Hematopoietic multipotent progenitor cell treated with erythropoietin and hydrocortisone succinate and interleukin-3 and kit ligand, for 4 days (in vitro differentiated cells): ENCODE data around the gene EXOC3.
"Not testable (repeated sequence)": the region's sequence is repeated elsewhere in the genome, so short reads cannot be mapped to it uniquely, and the experiment has no call there.

Experiments used
- DNase-seq: peaks from one replicate; pipeline ENCODE4 v3.0.0-alpha.2; 2015

The EXOC3 gene

GRCh38 chr5:458547-459353 is 15.8 kb downstream of the EXOC3 start:
- no peak for DNase-seq

- no peak for DNase-seq
These were observed 16.7 kb downstream of the EXOC3 start for GRCh38 chr5:459562-460272.

DNA sequence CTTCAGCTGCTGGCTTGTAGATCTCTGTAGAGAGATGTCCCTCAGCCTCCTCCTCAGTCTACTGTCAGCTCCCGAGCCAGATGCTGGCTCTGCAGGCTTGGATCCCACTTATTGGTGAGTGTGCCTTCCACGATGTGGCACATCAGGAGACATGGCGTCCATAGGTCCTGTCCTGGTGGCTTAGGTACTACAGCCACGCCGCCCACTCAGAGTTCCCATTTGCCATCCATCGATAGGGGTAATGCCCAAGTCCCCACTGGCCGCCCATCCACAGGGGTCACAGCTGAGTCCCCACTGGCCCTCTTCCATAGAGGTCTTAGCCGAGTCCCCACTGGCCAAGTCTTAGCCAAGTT is 17.3 kb downstream of the EXOC3 start:
- DNase-seq = no peak

GRCh38 chr5:462051-462481 is 19.1 kb downstream of the EXOC3 start:
- no peak for DNase-seq

GRCh38 chr5:463301-463700 is 20.3 kb downstream of the EXOC3 start:
- no peak for DNase-seq

DNA sequence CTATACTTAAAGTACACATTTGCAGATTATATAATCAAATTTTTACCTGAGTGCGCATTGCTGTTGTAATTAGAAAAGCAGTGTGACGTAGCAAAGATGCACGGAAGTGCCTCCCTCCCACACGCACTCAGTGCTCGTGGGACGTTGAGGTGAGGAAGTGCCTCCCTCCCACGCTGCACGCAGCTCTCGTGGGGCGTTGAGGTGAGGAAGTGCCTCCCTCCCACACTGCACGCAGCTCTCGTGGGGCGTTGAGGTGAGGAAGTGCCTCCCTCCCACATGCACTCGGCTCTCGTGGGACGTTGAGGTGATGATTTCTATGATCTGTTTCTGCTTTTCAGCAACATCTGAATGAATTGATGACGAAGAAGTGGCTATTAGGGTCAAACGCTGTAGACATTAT is 21.0 kb downstream of the EXOC3 start:
- DNase-seq = no peak

- DNase-seq = no peak
These were observed 21.5 kb downstream of the EXOC3 start for GRCh38 chr5:464446-464842.

DNA sequence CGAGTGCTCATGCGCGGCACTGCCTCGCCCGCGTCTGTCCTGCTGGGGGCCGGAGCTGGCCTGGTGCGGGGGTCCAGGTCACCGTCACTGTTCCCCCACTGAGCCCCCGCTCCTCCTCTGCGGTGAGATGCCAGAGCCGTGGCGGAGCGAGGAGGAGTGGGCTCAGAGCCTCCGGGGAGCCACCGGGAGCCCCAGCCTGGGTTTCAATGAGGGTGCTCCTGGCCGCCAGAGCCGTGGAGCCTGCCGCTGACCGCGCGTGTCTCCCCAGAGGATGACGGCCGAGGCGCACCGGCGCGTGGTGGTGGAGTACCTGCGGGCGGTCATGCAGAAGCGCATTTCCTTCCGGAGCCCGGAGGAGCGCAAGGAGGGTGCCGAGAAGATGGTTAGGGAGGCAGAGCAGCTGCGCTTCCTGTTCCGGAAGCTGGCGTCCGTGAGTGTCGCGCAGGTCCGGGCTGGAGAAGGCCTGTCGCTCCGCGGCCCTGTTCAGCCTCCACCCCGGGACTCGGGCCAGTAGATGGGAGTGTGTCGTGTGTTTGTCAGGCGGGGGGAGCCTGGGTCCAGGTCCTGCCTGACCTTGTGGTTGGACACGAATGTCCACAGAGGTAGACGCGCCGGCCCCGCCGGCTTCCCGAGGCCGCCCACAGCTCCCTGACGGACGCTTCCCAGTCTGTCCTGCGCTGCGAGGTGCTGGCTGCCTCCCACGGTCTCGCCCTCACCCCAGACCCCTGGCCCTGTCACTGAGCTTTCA is 22.0 kb downstream of the EXOC3 start:
- no peak for DNase-seq

DNA sequence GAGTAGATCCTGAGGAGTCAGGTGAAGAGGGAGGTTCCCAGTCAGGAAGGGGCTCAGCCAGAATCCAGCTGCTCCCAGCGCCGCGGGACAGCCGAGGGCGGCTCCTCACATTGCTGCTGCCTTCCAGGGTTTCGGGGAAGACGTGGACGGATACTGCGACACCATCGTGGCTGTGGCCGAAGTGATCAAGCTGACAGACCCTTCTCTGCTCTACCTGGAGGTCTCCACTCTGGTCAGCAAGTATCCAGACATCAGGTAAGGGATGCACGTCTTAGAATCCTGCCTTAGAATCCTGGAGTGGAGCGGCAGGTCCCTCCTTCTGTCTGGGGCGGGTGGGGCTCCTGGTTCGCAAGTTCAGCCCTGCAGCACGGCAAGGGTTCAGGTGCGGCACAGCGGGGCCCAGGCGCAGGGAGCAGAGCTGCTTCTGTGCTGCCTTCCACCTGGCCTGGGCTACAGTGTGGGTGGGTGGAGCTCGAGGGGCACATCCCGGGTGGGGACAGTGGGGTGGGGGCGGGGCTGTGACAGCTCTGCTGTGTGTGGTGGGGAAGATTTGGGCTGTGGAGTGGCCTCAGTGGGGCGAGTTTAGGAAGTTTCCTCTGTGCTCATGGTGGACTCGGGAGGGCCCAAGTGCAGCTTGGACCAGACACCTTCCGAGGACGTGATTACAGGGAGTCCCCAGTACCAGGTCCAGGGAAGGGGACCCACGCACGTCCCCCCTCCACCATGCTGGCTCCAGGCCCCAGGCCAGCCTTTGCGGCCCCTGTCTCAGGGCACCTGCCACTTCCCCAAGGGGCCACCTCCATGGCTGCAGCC is 22.8 kb downstream of the EXOC3 start:
- DNase-seq = no peak

- DNase-seq = no peak
These were observed 23.8 kb downstream of the EXOC3 start for GRCh38 chr5:466661-467310.

GRCh38 chr5:468401-468800 is 25.4 kb downstream of the EXOC3 start:
- DNase-seq = no peak

DNA sequence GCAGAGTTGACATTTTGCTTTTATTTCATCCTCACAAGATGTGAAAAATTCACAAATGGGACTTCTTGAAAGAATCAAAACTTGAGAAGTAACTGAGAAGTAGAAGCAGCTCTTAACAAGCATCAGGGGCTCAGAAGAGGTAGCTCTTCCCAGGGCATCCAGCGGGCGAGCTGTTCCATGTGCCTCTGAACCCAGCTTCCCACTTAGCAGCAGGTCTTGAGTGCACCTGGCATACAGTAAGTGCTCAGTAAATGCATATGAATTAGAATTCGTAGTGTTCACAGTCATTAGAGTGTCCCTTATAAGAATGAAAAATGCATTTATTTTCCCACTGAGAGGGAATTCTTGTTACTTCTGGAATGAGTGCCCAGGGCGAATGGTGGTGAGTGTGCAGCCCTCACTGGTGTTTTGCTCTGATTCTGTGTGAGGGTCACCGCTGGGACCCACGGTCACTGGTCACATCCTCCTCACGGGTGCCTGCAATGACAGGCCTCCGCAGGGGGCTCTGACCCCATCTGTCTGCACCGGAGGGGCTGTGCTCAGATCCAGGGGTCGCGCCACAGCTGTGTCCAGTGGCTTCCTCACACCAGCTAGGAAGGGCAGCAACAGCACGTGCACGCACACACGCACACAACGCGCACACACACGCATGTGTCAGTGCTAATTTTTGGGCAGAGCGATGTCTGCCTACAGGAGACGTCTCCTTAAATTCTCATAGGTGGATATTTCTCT is 26.9 kb downstream of the EXOC3 start:
- no peak for DNase-seq

- no peak for DNase-seq
These were observed 28.2 kb downstream of the EXOC3 start for GRCh38 chr5:470961-471749.

GRCh38 chr5:471750-472058 is 28.7 kb downstream of the EXOC3 start:
- DNase-seq = no peak

GRCh38 chr5:472076-472655 is 29.2 kb downstream of the EXOC3 start:
- DNase-seq = peak; percentile 39

DNA sequence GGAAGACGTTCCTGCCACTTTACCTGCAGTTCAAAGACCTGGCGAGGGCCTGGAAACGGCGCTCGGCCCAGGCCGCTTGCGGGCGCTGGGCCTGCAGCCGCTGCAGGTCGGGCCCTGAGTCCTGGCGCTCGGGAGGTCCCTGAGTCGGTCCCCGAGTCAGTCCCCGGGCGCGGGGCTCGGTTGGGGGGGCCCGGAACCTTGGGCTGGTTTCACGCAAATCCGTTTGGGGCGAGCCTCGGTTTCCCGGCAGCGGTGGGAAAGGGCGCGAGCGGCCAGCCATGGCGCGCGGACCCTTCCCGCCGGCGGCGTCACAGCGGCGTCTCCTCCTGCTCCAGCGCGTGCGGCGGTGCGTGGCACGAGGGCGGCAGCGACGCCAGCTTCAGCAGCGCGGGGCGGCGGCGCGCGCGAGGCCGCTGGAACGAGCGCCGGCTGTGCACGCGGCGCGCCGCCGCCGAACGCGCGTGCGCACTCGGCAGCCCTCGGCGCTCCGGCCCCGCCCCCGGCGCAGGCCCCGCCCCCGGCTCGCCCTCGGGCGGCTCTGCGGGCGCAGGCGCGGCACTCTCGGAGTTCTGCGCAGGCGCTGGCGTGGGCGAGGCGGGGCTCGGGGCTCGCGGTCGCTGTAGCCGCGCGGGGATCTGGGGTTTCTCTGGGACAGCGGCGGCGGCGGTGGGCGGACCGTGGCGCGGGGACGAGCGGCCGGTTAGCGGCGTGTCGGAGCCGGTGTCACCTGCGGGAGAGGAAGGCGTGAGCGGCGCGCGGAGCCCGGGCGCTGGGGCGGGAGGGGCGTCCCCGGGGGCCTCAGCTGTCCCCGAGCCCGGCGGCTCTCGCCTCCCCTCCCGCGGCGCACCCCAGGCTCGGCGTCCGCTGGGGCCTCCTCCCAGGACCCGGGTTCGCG is 29.9 kb downstream of the EXOC3 start:
- DNase-seq = peak; percentile 93

DNA sequence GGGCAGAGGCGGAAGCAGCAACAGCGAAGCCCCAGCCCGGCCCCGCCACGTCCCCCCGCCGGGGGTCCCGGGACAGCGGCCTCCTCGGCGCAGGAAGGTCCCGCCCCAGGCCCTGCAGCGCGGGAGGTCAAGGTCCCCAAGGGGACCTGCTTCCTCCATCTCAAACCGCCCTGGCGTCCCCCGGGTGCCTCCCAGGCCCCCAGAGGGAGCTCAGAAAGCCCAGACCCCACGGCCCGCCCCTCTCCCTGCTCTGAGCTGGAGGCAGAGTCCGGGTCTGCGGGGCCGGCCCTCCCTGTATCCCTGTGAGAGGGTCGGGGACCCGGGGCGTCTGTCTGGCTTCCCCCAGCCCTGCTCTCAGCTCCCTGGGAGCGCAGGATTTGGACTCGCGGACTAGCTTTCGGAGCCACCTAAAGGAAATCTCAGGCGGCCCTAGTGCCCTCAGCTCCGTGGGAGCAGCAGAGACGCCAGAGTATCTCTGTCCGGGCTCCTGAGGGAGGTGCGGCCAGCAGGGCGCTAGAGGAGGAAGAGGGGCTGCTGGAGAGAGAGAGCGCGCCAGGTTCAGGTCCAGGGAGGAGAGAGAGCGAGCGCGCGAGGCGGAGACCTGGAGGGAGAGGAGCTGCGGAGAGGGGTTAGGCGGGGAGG is 30.7 kb downstream of the EXOC3 start:
- DNase-seq = peak; percentile 59

DNA sequence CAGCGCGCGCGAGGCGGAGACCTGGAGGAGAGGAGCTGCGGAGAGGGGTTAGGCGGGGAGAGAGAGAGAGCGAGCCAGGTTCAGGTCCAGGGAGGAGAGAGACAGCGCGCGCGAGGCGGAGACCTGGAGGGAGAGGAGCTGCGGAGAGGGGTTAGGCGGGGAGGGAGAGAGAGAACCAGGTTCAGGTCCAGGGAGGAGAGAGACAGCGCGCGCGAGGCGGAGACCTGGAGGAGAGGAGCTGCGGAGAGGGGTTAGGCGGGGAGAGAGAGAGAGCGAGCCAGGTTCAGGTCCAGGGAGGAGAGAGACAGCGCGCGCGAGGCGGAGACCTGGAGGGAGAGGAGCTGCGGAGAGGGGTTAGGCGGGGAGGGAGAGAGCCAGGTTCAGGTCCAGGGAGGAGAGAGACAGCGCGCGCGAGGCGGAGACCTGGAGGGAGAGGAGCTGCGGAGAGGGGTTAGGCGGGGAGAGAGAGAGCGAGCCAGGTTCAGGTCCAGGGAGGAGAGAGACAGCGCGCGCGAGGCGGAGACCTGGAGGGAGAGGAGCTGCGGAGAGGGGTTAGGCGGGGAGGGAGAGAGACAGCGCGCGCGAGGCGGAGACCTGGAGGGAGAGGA is 31.4 kb downstream of the EXOC3 start:
- DNase-seq = not testable (repeated sequence)
